Activated naive CD8-positive, alpha-beta T cell treated with anti-CD3 and anti-CD28 coated beads, Interleukin-2, amount 50 U/mL, for 16 hours (primary cell): ENCODE results near the gene SWT1.
A peak's percentile ranks its signal among the peaks of the same experiment; 100 is the strongest.

Experiments used
- DNase-seq: peaks from one replicate; pipeline ENCODE4 v3.0.0-alpha.2; 2020; ENCODE audit warnings: low read depth, low spot score

SWT1 gene

GRCh38 chr1:185288435-185288834, 131.5 kb downstream of the SWT1 start:
- no peak for DNase-seq

DNA sequence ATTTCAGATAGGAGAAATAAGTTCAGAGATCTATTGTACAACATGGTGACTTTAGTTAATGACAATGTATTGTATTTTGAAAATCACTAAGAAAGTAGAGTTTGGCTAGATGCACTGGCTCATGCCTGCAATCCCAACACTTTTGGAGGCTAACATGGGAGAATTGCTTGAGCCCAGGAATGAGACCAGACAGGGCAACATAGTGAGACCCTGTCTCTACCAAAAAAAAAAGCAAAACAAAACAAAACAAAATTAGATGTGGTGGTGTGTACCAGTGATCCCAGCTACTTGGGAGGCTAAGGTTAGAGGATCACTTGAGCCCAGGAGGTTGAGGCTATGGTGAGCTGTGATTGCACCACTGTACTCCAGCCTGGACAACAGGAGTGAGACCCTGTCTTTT, 132.9 kb downstream of the SWT1 start:
- no peak for DNase-seq

- no peak for DNase-seq
These were observed 134.2 kb downstream of the SWT1 start for GRCh38 chr1:185291159-185291558.

DNA sequence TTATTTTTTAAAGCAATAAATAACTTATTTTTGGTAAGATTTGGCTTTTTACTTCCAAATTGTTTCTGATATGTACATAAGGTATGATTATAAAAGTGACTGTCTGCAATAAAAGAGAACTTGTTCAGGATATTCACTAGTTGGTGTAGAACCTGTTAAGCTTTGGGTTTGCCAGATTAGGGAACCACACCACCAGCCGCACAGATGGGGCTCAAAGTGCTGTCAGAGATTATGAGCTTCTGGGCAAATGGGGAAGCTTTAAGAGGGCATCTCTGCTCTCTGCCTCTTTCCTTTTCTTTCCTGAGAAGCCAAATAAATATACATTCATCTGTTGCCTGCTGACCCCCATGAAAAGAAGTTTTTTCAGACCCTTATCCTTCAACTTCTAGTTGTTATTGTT, 134.7 kb downstream of the SWT1 start:
- DNase-seq = no peak

DNA sequence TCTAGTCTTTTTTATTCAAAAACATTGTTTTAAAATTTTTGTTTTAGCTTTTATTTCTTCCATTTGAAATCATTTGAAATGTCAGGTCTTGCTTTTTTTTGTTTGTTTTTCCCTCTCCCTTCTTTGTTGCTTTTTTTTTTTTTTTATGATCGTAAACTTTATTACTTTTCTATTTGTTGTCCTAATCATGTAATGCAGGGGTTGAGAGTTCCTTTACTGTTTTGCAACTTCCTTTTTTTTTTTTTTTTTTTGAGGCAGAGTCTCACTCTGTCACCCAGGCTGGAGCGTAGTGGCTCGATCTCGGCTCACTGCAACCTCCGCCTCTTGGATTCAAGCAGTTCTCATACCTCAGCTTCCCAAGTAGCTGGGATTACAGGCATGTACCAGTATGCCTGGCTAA, 135.3 kb downstream of the SWT1 start:
- no peak for DNase-seq

DNA sequence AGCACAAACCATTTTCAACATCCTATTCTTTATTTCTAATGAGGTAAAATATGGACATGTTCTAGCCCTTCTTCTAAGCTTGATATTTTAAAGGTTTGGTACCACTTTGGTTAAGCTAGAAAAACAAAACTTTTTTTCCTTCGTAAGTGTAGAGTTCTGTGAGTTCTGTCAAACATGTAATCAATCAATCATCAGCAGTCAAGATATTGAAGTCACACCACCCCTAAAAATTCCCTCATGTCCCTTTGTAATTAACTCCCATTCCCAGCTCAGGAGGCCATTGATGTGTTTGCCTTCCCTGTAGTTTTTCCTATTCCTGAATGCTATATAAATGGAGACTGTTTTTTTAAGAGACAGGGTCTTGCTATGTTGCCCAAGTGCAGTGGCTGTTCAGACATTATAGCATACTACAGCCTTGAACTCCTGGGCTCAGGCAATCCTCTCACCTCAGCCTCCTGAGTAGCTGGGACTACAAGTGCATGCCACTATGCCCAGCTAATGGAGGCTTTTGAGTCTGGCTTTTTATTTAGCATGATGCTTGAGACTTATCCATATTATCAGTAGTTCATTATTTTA, 137.1 kb downstream of the SWT1 start:
- DNase-seq = no peak

GRCh38 chr1:185295091-185295490, 138.1 kb downstream of the SWT1 start:
- DNase-seq = no peak

GRCh38 chr1:185297982-185298381, 141.0 kb downstream of the SWT1 start:
- no peak for DNase-seq

GRCh38 chr1:185300152-185300551, 143.2 kb downstream of the SWT1 start:
- no peak for DNase-seq

DNA sequence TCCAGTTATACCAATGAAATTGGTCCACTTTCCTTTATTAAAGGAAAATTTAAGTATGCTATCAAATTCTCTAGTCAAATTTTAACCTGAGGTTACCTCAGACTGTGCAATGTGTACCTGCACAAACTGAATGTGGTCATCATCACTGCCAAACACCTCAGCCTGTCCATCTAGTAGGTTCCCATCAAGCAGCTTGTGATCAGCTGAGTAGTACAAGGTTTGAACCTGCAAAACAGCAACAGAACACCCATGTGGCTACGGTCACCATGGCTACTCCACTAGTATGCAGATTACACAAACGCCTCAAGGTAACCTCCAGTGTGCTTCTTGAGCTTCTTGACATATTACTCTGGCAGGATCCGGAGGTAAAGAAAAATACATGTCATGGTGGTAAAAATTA, 148.5 kb downstream of the SWT1 start:
- DNase-seq = no peak

DNA sequence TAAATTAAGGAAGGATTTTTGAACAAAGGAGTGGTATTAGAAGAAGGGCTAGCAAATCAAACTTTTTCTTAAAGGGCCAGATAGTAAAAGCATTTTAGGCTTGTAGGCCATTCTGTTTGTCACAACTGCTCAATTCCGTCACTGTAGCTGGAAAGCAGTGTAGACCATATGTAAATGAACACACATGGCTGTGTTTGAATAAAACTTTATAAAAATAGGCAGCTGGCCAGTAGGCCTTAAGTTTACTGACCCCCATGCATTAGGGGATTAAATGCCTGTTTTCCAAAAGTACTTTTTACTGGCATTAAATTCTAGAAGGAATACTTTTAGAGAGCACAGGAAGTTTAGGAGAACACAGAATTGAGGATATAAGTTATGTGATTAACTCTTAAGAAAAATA, 151.2 kb downstream of the SWT1 start:
- no peak for DNase-seq

DNA sequence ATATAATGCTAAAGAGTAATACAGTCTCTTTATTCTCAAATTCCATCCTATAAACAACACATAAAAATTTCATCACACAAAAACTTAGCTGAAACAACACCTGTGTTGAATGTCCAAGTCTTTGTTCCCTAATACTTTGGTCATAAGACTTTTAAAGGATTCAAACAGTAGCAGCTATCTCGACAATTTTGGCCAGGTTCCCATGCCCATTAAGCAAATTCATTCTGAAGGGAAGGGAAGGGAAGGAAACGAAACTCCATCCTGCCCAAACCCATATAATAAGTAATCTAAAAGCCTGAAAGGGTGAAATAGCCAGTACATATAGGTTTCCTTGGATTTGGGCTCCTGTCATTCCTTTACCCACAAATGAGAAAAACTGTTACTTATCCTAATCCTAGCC, 152.6 kb downstream of the SWT1 start:
- no peak for DNase-seq

DNA sequence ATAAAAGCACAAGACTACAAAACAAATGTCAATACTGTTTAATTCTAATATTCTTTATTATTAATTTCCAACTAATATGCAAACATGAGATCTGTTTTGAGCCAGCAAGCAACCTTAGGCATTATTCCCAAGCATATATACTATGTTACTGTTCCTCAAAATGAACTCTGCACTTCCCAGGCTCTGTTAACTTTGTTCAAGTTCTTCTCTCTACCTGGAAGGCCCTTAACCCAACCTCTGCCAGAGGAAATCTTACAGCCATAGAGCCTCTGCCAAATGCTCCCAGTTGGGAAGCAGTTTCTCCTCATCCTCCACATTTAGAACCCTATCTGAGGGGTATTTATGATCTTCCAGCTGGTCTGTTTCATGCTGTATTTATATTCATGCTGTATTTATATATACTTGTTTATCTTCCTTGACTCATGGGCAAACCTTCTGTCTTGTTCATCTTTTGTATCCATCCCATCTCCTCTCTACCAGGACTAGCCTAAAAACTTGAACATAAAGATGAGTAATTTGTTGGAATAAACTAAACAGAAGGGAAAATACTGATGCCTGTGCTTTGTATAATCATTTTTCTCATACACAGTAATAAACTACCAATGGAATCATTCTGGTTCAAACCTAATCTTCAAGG, 154.7 kb downstream of the SWT1 start:
- no peak for DNase-seq

GRCh38 chr1:185312361-185313138, 155.6 kb downstream of the SWT1 start:
- DNase-seq = no peak

GRCh38 chr1:185314411-185314810, 157.4 kb downstream of the SWT1 start:
- no peak for DNase-seq

DNA sequence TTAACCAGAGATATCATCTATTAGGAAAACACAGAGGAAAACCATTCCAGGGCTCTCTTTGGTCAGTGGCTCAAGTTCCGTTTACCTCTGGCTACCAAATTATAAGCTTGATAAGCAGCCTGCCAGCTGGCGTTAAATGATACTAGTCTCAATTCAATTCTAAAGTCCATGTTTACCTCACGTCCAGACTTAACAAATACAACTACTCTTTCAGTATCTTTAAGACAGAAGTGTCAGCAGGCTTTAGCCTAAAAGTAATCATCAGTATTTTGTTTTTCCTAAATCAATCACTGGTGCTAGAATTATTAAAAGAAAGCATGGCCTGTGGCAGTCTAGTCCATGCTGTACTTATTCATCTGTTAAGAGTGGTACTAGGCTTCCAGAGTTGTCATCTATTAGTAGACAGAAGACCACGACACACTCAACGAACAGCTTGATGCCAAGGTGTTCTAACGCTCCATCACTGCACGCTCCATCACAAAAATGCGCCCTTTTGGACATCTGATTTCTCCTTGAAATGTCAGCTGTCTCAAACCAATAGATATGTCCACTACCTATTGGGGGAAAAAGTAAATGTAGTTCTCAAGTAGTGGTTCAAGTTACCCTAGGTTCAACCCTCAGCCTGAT, 158.6 kb downstream of the SWT1 start:
- DNase-seq = no peak

DNA sequence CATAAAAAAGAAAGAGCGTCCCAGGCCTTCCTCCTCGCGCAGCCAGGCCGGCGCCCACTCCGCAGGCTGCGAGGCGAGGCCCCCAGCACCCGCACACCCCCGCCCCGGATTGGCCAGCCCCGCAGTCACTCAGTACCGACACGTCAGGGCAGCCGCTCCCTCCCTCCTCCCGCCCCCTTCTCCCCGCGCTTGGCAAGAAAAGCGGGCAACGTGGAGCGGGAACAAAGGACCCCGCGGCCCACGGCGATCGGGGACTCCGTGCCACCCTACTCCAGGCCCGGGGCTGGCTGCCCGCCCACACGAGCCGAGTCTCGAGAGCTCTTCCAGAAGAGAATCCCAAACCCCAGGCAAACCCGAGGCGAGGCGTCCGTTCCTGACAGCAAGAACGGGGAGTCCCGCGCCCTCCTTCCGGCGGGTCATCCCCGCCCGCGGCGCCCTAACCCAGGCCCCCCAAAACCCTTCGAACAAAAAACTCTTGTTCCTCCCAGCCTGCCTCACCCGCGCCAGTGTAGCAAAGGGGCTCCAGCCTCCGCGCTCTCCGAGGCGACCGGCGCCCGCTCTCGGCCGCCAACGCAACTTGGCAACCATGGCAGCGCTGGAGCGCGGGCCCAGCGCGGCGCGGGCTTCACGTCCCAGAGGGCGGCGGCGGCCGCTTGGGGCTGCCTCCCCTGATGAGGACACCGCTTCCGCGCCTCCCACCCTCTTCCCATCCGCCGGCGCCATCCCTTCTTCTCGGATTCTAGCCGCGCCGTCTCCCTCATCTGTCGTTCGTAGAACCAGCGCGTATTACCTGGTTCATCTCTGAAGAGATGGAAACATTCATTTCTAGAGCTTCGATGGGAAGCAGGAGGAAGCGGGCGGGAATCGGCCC, 159.4 kb downstream of the SWT1 start:
- DNase-seq = peak; percentile 85

GRCh38 chr1:185317034-185317885, 160.3 kb downstream of the SWT1 start, which contains the start of gene IVNS1ABP:
Gene IVNS1ABP, minus strand, starts transcription at chr1:185317243. Its CDS starts 7,750 bp downstream, at chr1:185309493.
- peak; percentile 87 for DNase-seq

DNA sequence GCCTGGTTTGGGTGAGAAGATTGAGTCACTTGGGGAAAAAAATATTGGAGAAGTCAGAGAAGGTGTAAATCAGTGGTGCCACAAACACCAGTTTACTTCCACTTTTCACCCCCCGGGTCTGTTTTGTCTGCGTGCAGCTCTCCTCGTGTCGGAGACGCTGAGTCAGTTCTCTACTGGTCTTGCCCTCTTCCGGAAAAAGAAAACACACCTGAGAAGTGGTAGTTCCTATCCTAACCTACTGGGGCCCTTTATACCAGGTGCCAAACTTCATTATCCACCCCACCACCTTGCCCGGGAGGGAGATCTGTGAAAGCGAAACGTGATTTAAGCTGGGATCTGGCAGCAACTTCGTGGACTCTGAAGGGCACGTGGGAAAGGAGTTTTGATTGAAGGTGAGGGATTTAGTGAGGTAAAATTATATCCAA, 160.9 kb downstream of the SWT1 start:
- DNase-seq = peak; percentile 51

GRCh38 chr1:185318431-185319138, 161.6 kb downstream of the SWT1 start:
- DNase-seq = no peak
